ENCODE data around the gene CFAP61.
A peak's percentile ranks its signal among the peaks of the same experiment; 100 is the strongest.
"Not testable (repeated sequence)": the region's sequence is repeated elsewhere in the genome, so short reads cannot be mapped to it uniquely, and the experiment has no call there.

Gene CFAP61

GRCh38 chr20:20103486-20103885 is 51.2 kb downstream of the CFAP61 start:
- Histone ChIP-seq H3K14ac (ENCODE audit: low read length in 2 of 2) (no peak overlapping the region), H4K8ac (ENCODE audit: low read length) (no peak overlapping the region), H2BK12ac (ENCODE audit: low read length in 2 of 2) (no peak overlapping the region), H3K36me3 (ENCODE audit: control insufficient read depth in 1 of 2, insufficient read depth in 2 of 2, low read depth in 1 of 2, low read length in 2 of 2) (no peaks in the 10 kb centered on the region), H3K79me1 (replicated peaks; ENCODE audit: low read length, poor library complexity, severe bottlenecking) (no peaks in the 10 kb centered on the region), H2AK5ac (ENCODE audit: low read length, severe bottlenecking) (no peak overlapping the region), H3K27me3 (ENCODE audit: control insufficient read depth in 1 of 2, insufficient read depth in 1 of 2, low read length in 2 of 2) (peaks cover 0 to 5% of the 10 kb centered on the region in 2 experiments), H3K27ac (ENCODE audit: low read length, poor library complexity, severe bottlenecking) (no peak overlapping the region), H3K4me3 (ENCODE audit: insufficient read depth in 1 of 2, low read depth in 1 of 2, low read length in 2 of 2) (no peak overlapping the region), H2BK120ac (ENCODE audit: low read depth, low read length) (no peak overlapping the region), H2BK15ac (ENCODE audit: low read depth, poor library complexity, severe bottlenecking) (no peak overlapping the region), H3K18ac (ENCODE audit: low read depth in 1 of 2, low read length in 2 of 2) (no peak overlapping the region), H3K9me3 (ENCODE audit: control insufficient read depth, low read length) (no peaks in the 10 kb centered on the region), H2AFZ (ENCODE audit: low read depth, low read length) (no peak overlapping the region), H2BK5ac (ENCODE audit: low read depth, low read length, poor library complexity, severe bottlenecking) (no peak overlapping the region), H3K4ac (ENCODE audit: low read depth in 1 of 2, low read length in 2 of 2) (no peak overlapping the region), H3K9ac (ENCODE audit: low read length) (no peak overlapping the region), H4K91ac (ENCODE audit: low read length) (no peak overlapping the region), H3K4me1 (ENCODE audit: control insufficient read depth, insufficient read depth, low read depth, low read length) (no peaks in the 10 kb centered on the region), H3K4me2 (ENCODE audit: low read length, poor library complexity, severe bottlenecking) (no peak overlapping the region), H3K23ac (ENCODE audit: low read length in 2 of 2) (no peak overlapping the region)
- 85% methylated on average over 2 of the region's 2 CpGs for WGBS
- no peak for DNase-seq

DNA sequence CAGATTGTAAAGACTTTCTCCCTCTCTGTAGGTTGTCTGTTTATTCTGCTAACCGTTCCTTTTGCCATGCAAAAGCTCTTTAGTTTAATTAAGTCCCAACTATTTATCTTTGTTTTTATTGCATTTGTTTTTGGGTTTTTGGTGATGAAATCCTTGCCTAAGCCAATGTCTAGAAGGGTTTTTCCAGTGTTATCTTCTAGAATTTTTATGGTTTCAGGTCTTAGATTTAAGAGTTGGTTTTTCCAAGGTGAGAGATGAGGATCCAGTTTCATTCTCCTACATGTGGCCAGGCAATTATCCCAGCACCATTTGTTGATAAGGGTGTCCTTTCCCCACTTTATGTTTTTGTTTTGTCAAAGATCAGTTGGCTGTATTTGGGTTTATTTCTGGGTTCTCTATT is 70.9 kb downstream of the CFAP61 start:
- not testable (repeated sequence) for H2BK5ac ChIP-seq (ENCODE audit: low read depth, low read length, poor library complexity, severe bottlenecking); H3K27me3 ChIP-seq (ENCODE audit: control insufficient read depth in 1 of 2, insufficient read depth in 1 of 2, low read length in 2 of 2); H2AK5ac ChIP-seq (ENCODE audit: low read length, severe bottlenecking); H3K4ac ChIP-seq (ENCODE audit: low read depth in 1 of 2, low read length in 2 of 2); H3K4me3 ChIP-seq (ENCODE audit: insufficient read depth in 1 of 2, low read depth in 1 of 2, low read length in 2 of 2); H3K9ac ChIP-seq (ENCODE audit: low read length); H3K36me3 ChIP-seq (ENCODE audit: control insufficient read depth in 1 of 2, insufficient read depth in 2 of 2, low read depth in 1 of 2, low read length in 2 of 2); DNase-seq; H2BK120ac ChIP-seq (ENCODE audit: low read depth, low read length); H3K18ac ChIP-seq (ENCODE audit: low read depth in 1 of 2, low read length in 2 of 2); H3K23ac ChIP-seq (ENCODE audit: low read length in 2 of 2); H3K4me1 ChIP-seq (ENCODE audit: control insufficient read depth, insufficient read depth, low read depth, low read length); H3K79me1 ChIP-seq (replicated peaks; ENCODE audit: low read length, poor library complexity, severe bottlenecking); H3K27ac ChIP-seq (ENCODE audit: low read length, poor library complexity, severe bottlenecking); H2BK15ac ChIP-seq (ENCODE audit: low read depth, poor library complexity, severe bottlenecking); H2BK12ac ChIP-seq (ENCODE audit: low read length in 2 of 2); H3K4me2 ChIP-seq (ENCODE audit: low read length, poor library complexity, severe bottlenecking); H4K8ac ChIP-seq (ENCODE audit: low read length); H3K14ac ChIP-seq (ENCODE audit: low read length in 2 of 2); H4K91ac ChIP-seq (ENCODE audit: low read length); H2AFZ ChIP-seq (ENCODE audit: low read depth, low read length)
- no CpG with 5 or more reads among the region's 1 CpG for WGBS
- H3K9me3 ChIP-seq (ENCODE audit: control insufficient read depth, low read length) = peaks cover 20% of the 10 kb centered on the region

GRCh38 chr20:20130399-20130798 is 78.1 kb downstream of the CFAP61 start:
- H2AFZ ChIP-seq (ENCODE audit: low read depth, low read length) = no peak overlapping the region
- no peak overlapping the region for H3K4me3 ChIP-seq (ENCODE audit: insufficient read depth in 1 of 2, low read depth in 1 of 2, low read length in 2 of 2)
- H3K4me1 ChIP-seq (ENCODE audit: control insufficient read depth, insufficient read depth, low read depth, low read length) = no peaks in the 10 kb centered on the region
- H2BK12ac ChIP-seq (ENCODE audit: low read length in 2 of 2) = no peak overlapping the region
- no peak overlapping the region for H3K23ac ChIP-seq (ENCODE audit: low read length in 2 of 2)
- no peaks in the 10 kb centered on the region for H3K79me1 ChIP-seq (replicated peaks; ENCODE audit: low read length, poor library complexity, severe bottlenecking)
- peaks cover 35% of the 10 kb centered on the region for H3K9me3 ChIP-seq (ENCODE audit: control insufficient read depth, low read length)
- no peaks in the 10 kb centered on the region for H3K27me3 ChIP-seq (ENCODE audit: control insufficient read depth in 1 of 2, insufficient read depth in 1 of 2, low read length in 2 of 2)
- H3K4me2 ChIP-seq (ENCODE audit: low read length, poor library complexity, severe bottlenecking) = no peak overlapping the region
- no peak overlapping the region for H3K4ac ChIP-seq (ENCODE audit: low read depth in 1 of 2, low read length in 2 of 2)
- H4K8ac ChIP-seq (ENCODE audit: low read length) = no peak overlapping the region
- no peaks in the 10 kb centered on the region for H3K36me3 ChIP-seq (ENCODE audit: control insufficient read depth in 1 of 2, insufficient read depth in 2 of 2, low read depth in 1 of 2, low read length in 2 of 2)
- H4K91ac ChIP-seq (ENCODE audit: low read length) = no peak overlapping the region
- no peak overlapping the region for H2BK5ac ChIP-seq (ENCODE audit: low read depth, low read length, poor library complexity, severe bottlenecking)
- H3K9ac ChIP-seq (ENCODE audit: low read length) = no peak overlapping the region
- DNase-seq = peak; percentile 1
- no peak overlapping the region for H2AK5ac ChIP-seq (ENCODE audit: low read length, severe bottlenecking)
- H3K27ac ChIP-seq (ENCODE audit: low read length, poor library complexity, severe bottlenecking) = no peak overlapping the region
- no peak overlapping the region for H3K14ac ChIP-seq (ENCODE audit: low read length in 2 of 2)
- H3K18ac ChIP-seq (ENCODE audit: low read depth in 1 of 2, low read length in 2 of 2) = no peak overlapping the region
- no peak overlapping the region for H2BK120ac ChIP-seq (ENCODE audit: low read depth, low read length)
- peak overlapping the region; percentile 23 for H2BK15ac ChIP-seq (ENCODE audit: low read depth, poor library complexity, severe bottlenecking)

DNA sequence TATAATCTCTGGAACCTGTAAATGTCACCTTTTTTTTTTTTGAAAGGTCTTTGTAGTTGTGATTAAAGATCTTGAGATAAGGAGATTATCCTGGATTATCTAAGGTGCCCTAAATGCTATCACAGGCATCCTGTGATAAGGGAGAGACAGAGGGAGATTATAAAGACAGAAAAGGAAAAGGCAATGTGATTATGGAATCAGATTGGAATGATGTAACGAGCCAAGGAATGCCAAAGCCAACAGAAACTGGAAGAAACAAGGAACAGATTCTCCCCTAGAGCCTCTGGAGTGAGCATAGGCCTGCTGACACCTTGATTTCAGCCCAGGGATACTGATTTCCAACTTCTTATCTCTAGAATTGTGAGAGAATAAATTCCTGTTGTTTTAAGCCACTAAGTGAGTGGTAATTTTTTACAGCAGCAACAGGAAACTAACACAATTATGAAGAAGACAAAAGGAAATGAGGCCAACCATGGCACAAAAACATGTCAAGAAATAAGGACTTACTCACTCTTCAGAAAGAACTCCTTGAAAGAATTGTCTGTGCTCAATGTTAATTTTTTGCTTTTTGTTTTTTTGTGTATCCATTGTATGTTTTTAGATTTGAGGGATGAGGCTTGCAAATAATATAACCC is 82.7 kb downstream of the CFAP61 start:
- no peak overlapping the region for H3K4me3 ChIP-seq (ENCODE audit: insufficient read depth in 1 of 2, low read depth in 1 of 2, low read length in 2 of 2)
- H2AFZ ChIP-seq (ENCODE audit: low read depth, low read length) = no peak overlapping the region
- WGBS = 0% methylated on average over 1 of the region's 1 CpG
- no peak overlapping the region for H3K4me2 ChIP-seq (ENCODE audit: low read length, poor library complexity, severe bottlenecking)
- peaks cover 28% of the 10 kb centered on the region for H3K9me3 ChIP-seq (ENCODE audit: control insufficient read depth, low read length)
- no peak overlapping the region for H2BK5ac ChIP-seq (ENCODE audit: low read depth, low read length, poor library complexity, severe bottlenecking)
- no peaks in the 10 kb centered on the region for H3K4me1 ChIP-seq (ENCODE audit: control insufficient read depth, insufficient read depth, low read depth, low read length)
- H3K14ac ChIP-seq (ENCODE audit: low read length in 2 of 2) = no peak overlapping the region
- H3K27ac ChIP-seq (ENCODE audit: low read length, poor library complexity, severe bottlenecking) = no peak overlapping the region
- no peak overlapping the region for H2BK120ac ChIP-seq (ENCODE audit: low read depth, low read length)
- no peak for DNase-seq
- H3K9ac ChIP-seq (ENCODE audit: low read length) = no peak overlapping the region
- H3K18ac ChIP-seq (ENCODE audit: low read depth in 1 of 2, low read length in 2 of 2) = no peak overlapping the region
- H3K4ac ChIP-seq (ENCODE audit: low read depth in 1 of 2, low read length in 2 of 2) = no peak overlapping the region
- no peaks in the 10 kb centered on the region for H3K27me3 ChIP-seq (ENCODE audit: control insufficient read depth in 1 of 2, insufficient read depth in 1 of 2, low read length in 2 of 2)
- no peak overlapping the region for H2BK12ac ChIP-seq (ENCODE audit: low read length in 2 of 2)
- no peak overlapping the region for H2BK15ac ChIP-seq (ENCODE audit: low read depth, poor library complexity, severe bottlenecking)
- H3K23ac ChIP-seq (ENCODE audit: low read length in 2 of 2) = no peak overlapping the region
- no peaks in the 10 kb centered on the region for H3K36me3 ChIP-seq (ENCODE audit: control insufficient read depth in 1 of 2, insufficient read depth in 2 of 2, low read depth in 1 of 2, low read length in 2 of 2)
- no peak overlapping the region for H4K91ac ChIP-seq (ENCODE audit: low read length)
- H3K79me1 ChIP-seq (replicated peaks; ENCODE audit: low read length, poor library complexity, severe bottlenecking) = no peaks in the 10 kb centered on the region
- H4K8ac ChIP-seq (ENCODE audit: low read length) = no peak overlapping the region
- no peak overlapping the region for H2AK5ac ChIP-seq (ENCODE audit: low read length, severe bottlenecking)
